ENCODE measurements around the gene TMEM270. TPM values are rescaled to one million over a fixed set of nuclear protein-coding genes. Genes with fewer than 3 reads are reported as not detected.

TMEM270 gene
- total RNA-seq, 1 experiment from 2014 or later: not detected

DNA sequence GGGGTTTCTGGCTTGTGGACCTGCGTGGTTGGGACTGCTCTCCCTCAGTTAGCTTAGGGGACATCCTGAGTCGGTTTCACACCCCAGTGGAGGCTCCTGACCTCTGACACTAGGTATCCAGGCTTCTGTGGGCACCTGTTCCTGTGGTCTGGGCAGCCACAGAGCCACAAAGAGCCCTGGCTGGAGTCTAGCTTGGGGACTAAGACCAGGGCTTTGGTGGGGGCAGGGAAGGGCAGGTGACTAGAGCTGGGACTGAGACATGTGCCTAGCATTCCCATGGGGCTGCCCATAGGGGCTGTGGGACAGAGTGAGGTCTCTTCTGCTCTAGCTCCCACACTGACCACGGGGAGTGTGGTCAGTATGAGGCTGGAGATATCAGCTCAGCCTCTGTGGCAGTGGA, 4.0 kb upstream of the TMEM270 start:
- Histone ChIP-seq H3K4me3 (no peak overlapping the region), H3K36me3 (no peaks in the 10 kb centered on the region), H3K27ac (no peak overlapping the region), H3K9me3 (replicated peaks) (0 out of 2 replicates have a peak, but pooled peaks cover 4% of the 10 kb centered on the region), H3K27me3 (replicated peaks) (no peaks in the 10 kb centered on the region), H3K4me1 (replicated peaks) (peaks cover 13% of the 10 kb centered on the region)
- no peak for DNase-seq (ENCODE audit: low read depth in 1 of 2, low spot score in 2 of 2)

- no peak overlapping the region for H3K27ac ChIP-seq
- H3K4me3 ChIP-seq: no peak overlapping the region
- 0 out of 2 replicates have a peak, but pooled peaks cover 4% of the 10 kb centered on the region for H3K9me3 ChIP-seq (replicated peaks)
- H3K4me1 ChIP-seq (replicated peaks): peaks cover 8% of the 10 kb centered on the region; the same call in 1 of the 2 replicates
- no peaks in the 10 kb centered on the region for H3K36me3 ChIP-seq
- H3K27me3 ChIP-seq (replicated peaks): no peaks in the 10 kb centered on the region
- no peak for DNase-seq (ENCODE audit: low read depth in 1 of 2, low spot score in 2 of 2)
Observed at GRCh38 chr7:73858807-73859206, 2.2 kb upstream of the TMEM270 start.

DNA sequence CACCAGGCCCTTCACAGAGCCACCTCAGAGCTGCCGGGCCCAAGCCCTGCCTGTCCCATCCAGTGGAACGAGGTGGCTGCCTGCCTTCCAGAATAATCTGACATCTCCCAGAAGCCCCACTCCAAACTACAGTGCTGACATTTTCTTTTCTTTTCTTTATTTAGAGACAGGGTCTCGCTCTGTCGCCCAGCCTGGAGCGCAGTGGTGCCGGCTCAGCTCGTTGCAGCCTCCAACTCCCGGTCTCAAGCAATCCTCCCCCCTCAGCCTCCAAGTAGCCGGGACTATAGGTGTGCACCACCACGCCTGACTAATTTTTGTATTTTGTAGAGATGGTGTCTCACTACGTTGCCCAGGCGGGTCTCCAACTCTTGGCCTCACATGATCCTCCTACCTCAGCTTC, 346 bp downstream of the TMEM270 start:
- Histone ChIP-seq H3K27me3 (replicated peaks) (no peaks in the 10 kb centered on the region), H3K27ac (no peak overlapping the region), H3K9me3 (replicated peaks) (0 out of 2 replicates have a peak, but pooled peaks cover 4% of the 10 kb centered on the region), H3K36me3 (no peaks in the 10 kb centered on the region), H3K4me3 (no peak overlapping the region), H3K4me1 (replicated peaks) (peaks cover 7% of the 10 kb centered on the region; the same call in 1 of the 2 replicates)
- DNase-seq (ENCODE audit: low read depth in 1 of 2, low spot score in 2 of 2): no peak

DNA sequence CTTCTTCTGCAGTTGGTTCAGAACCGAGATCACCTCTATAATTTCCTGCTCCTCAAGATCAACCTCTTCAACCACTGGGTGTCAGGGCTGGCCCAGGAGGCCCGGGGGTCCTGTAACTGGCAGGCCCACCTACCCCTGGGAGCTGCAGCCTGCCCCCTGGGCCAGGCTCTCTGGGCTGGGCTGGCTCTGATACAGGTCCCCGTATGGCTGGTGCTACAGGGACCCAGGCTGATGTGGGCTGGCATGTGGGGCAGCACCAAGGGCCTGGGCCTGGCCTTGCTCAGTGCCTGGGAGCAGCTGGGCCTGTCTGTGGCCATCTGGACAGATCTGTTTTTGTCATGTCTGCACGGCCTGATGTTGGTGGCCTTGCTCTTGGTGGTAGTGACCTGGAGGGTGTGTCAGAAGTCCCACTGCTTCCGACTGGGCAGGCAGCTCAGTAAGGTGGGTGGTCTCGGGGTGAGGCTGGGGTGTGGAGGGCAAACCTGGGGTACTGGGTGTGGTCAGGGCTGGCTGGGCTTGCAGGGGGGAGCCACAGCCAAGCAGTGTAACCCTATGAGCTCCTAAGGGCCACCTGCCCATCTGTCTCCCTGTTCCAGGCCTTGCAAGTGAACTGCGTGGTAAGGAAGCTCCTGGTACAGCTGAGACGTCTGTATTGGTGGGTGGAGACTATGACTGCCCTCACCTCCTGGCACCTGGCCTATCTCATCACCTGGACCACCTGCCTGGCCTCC, 4.2 kb downstream of the TMEM270 start:
- Histone ChIP-seq H3K27me3 (replicated peaks) (no peaks in the 10 kb centered on the region), H3K9me3 (replicated peaks) (no peaks in the 10 kb centered on the region), H3K27ac (no peak overlapping the region), H3K36me3 (no peaks in the 10 kb centered on the region), H3K4me1 (replicated peaks) (peaks cover 24% of the 10 kb centered on the region), H3K4me3 (no peak overlapping the region)
- no peak for DNase-seq (ENCODE audit: low read depth in 1 of 2, low spot score in 2 of 2)

DNA sequence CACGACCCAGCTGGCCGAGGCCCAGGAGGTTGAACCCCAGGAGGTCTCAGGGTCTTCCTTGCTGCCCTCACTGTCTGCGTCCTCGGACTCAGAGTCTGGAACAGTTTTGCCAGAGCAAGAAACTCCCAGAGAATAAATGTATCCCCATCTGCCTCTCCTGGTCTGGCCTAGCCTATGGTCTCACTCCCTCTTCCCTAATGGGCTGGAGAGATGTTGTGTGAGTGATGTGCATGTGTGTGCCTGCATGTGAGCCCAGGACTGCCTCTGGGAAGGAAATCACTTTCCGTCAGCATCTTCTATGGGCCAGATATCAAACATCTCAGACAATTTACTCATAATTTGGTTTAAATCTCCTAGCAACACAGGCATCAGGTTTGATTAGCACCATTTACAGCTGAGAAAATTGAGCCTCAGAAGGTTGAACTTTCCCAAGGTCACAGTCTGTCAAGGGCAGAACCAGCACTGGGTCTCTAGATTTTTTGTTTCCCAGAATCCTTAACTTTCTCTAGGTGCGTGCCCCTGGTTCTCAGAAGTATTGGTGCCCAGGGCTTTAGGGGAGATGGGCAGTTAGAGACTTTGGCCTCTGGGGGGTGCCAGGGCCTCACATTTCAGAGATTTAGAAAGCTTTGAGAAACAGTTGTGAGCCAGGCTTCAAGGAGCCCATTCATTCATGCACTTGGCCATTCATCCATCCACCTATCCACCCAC, 4.9 kb downstream of the TMEM270 start:
- Histone ChIP-seq H3K27me3 (replicated peaks) (no peaks in the 10 kb centered on the region), H3K4me3 (no peak overlapping the region), H3K4me1 (replicated peaks) (peaks cover 26% of the 10 kb centered on the region), H3K9me3 (replicated peaks) (no peaks in the 10 kb centered on the region), H3K27ac (no peak overlapping the region), H3K36me3 (no peaks in the 10 kb centered on the region)
- peak in 1 of 2 experiments; percentile 38 for DNase-seq (ENCODE audit: low read depth in 1 of 2, low spot score in 2 of 2)

- Histone ChIP-seq H3K27me3 (replicated peaks) (no peaks in the 10 kb centered on the region), H3K9me3 (replicated peaks) (no peaks in the 10 kb centered on the region), H3K36me3 (no peaks in the 10 kb centered on the region), H3K27ac (no peak overlapping the region), H3K4me1 (replicated peaks) (peaks cover 26% of the 10 kb centered on the region), H3K4me3 (no peak overlapping the region)
- DNase-seq (ENCODE audit: low read depth in 1 of 2, low spot score in 2 of 2): no peak
Observed at GRCh38 chr7:73866446-73866767, 5.4 kb downstream of the TMEM270 start.

- no peaks in the 10 kb centered on the region for H3K9me3 ChIP-seq (replicated peaks)
- no peaks in the 10 kb centered on the region for H3K27me3 ChIP-seq (replicated peaks)
- H3K4me1 ChIP-seq (replicated peaks): peaks cover 26% of the 10 kb centered on the region
- H3K36me3 ChIP-seq: no peaks in the 10 kb centered on the region
- peak; percentile 55 to 72 for DNase-seq (ENCODE audit: low read depth in 1 of 2, low spot score in 2 of 2)
- peak overlapping the region; percentile 82 for H3K27ac ChIP-seq
- H3K4me3 ChIP-seq: no peak overlapping the region
Observed at GRCh38 chr7:73869011-73869798, 8.2 kb downstream of the TMEM270 start.

DNA sequence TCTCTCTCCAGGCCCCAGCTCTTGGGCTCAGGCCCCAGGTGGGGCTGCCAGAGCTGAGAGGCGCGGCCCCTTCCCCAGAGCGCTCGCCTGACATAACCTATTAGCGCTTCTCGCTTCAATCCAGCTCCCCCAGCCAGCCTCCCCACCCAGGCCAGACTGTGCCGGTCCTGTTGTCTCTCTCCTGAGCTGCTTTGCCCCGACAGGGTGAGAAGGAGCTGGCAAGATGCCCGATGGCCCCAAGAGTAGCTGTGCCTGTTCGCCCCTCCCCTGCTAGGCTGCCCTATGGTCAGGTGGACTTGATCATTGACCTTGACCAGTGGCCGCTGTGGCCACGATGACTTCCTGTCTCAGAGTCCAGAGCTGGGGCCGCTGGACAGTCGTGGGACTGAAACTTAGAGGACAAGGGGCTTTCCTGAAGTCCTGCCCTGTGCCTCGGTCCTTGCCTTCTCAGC, 9.1 kb downstream of the TMEM270 start:
- no peaks in the 10 kb centered on the region for H3K27me3 ChIP-seq (replicated peaks)
- DNase-seq (ENCODE audit: low read depth in 1 of 2, low spot score in 2 of 2): no peak
- H3K4me3 ChIP-seq: no peak overlapping the region
- no peak overlapping the region for H3K27ac ChIP-seq
- H3K4me1 ChIP-seq (replicated peaks): peaks cover 25% of the 10 kb centered on the region
- no peaks in the 10 kb centered on the region for H3K9me3 ChIP-seq (replicated peaks)
- H3K36me3 ChIP-seq: no peaks in the 10 kb centered on the region

DNA sequence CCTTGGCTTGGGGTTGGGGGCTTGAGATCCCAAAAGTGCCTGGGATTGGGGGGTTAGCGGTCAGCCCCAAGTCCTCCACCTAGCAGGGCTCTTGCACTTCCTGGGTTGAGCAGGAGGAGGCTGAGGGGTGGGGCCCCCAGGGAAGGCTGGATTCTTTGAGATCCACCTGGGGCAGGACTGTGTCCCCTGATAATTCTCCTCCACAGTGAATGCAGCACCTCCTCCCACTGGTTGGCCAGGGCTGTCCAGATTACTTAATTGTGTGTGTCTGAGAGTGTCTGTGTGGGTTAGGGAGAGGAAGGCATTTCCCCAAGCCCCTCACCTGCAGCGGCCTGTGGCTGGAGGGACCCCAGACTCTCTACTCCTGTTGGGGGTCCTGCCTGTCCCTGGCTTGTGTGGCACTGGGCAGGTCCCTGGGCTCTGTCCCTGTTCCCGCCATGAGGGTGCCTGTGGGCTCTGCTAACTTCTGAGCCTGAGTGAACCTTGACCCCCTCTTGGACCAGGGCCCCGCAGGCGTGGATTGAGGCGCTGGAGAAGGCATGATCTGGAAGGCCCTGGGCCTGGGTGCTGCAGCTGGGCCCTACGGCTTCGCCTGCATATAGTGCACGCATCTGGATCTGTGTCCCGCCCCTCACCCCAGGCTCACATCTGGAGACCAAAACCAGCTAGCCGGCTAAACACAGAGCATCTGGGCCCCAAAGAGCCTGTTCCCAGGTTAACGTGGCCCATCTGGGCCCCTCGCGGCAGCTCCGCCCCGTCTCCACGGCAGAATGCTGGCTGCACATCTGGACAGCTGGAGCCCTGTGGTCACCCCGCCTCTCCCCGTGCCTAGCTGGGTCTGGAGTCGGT, 10.4 kb downstream of the TMEM270 start:
- no peaks in the 10 kb centered on the region for H3K36me3 ChIP-seq
- no peaks in the 10 kb centered on the region for H3K27me3 ChIP-seq (replicated peaks)
- DNase-seq (ENCODE audit: low read depth in 1 of 2, low spot score in 2 of 2): no peak
- H3K27ac ChIP-seq: no peak overlapping the region
- H3K9me3 ChIP-seq (replicated peaks): no peaks in the 10 kb centered on the region
- H3K4me3 ChIP-seq: no peak overlapping the region
- peaks cover 20% of the 10 kb centered on the region for H3K4me1 ChIP-seq (replicated peaks)

DNA sequence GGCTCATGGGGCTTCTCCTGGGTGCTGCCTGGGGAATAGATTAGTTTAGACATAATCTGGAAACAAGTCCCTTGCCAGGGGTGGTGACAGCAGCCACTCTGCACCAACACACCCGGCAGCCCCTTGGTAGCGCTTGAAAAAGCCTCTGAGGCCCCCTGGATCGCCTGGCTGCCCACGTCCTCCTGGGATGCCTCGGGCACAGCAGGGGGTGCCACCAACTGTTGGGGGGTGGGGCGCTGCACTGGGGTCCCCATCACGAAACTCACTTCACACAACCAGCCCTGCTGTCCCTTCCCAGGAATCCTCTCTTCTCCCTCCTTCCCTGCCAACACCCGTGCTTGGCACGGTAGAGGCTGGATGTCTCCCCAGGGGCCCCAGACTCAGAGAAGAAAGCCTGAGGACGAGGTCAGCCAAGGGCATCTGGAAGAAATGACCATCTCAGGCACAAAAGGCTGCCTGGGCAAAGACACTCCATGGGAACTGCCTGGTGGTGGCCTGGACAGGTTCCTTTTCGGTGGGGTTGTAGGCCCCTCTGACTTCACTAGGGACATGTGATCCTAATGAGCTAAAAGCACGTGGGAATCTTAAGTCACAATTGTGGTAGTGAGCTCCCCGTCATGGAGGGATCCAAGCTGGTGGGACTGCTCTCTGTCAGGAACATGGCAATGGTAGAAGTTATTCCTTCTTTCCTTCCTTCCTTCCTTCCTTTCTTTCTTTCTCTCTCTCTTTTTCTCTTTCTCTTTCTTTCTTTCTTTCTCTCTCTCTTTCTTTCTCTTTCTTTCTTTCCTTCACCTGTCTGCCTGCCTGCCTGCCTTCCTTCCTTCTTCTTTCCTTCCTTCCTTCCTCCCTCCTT, 11.3 kb downstream of the TMEM270 start:
- Histone ChIP-seq H3K36me3 (no peaks in the 10 kb centered on the region), H3K4me1 (replicated peaks) (peaks cover 20% of the 10 kb centered on the region), H3K9me3 (replicated peaks) (no peaks in the 10 kb centered on the region), H3K27me3 (replicated peaks) (no peaks in the 10 kb centered on the region), H3K27ac (no peak overlapping the region), H3K4me3 (no peak overlapping the region)
- DNase-seq (ENCODE audit: low read depth in 1 of 2, low spot score in 2 of 2): no peak

DNA sequence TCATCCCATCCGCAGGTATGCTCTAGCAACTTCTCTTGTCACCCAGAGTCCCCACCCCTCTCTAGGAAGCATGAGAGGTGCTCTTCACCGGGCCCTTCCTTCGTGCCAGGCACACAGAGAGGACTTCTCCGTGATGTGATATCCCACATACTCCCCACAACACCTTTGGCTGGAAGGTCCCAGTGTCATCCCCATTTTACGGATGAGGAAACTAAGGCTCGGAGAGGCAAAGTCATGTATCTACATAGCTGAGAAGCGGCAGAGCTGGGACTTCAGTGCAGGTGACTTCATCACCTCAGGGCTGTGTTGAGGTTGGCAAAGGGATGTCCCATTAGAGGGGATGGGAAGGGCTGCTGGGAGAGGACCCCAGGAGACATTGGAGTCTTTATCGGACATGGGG, 15.4 kb downstream of the TMEM270 start:
- no peak for DNase-seq (ENCODE audit: low read depth in 1 of 2, low spot score in 2 of 2)
- Histone ChIP-seq H3K36me3 (no peaks in the 10 kb centered on the region), H3K27me3 (replicated peaks) (no peaks in the 10 kb centered on the region), H3K9me3 (replicated peaks) (no peaks in the 10 kb centered on the region), H3K4me3 (no peak overlapping the region), H3K4me1 (replicated peaks) (no peaks in the 10 kb centered on the region; the same call in 1 of the 2 replicates), H3K27ac (no peak overlapping the region)

DNA sequence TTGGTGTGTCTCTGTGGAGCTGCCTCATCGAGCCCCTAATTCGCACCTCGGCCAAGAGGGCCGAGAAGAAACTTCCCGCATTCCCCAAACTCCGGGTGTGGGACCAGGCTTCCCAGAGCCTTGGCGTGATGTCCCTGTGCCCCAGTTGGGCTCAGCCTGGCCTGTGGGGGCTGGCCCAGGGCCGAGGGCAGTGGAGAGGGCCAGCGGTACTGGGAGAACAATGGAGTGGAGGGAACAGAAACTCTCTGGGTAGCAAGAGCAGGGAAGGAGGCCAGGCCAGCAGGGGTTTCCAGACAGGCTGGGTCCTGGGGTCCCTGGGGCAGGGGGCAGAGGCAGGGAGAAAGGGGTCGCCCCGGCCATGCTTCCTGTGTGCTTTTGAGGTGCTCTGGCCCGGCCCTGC, 16.0 kb downstream of the TMEM270 start:
- no peaks in the 10 kb centered on the region for H3K36me3 ChIP-seq
- H3K4me3 ChIP-seq: no peak overlapping the region
- no peak for DNase-seq (ENCODE audit: low read depth in 1 of 2, low spot score in 2 of 2)
- H3K27me3 ChIP-seq (replicated peaks): no peaks in the 10 kb centered on the region
- no peaks in the 10 kb centered on the region; the same call in 1 of the 2 replicates for H3K4me1 ChIP-seq (replicated peaks)
- no peaks in the 10 kb centered on the region for H3K9me3 ChIP-seq (replicated peaks)
- no peak overlapping the region for H3K27ac ChIP-seq
